Dermis microvascular lymphatic vessel endothelial cell (primary cell): ENCODE results near the gene MALAT1. TPM values are rescaled to one million over a fixed set of nuclear protein-coding genes. Genes with fewer than 3 reads are reported as not detected.

Source experiments
- DNase-seq, 2 donors: peaks; one replicate each; pipeline versions ENCODE4 v3.0.0 to v3.0.0-alpha.2; 2010; ENCODE audit warnings: low read depth in 2 of 2
- total RNA-seq: library from RNA; depleted of rRNA; stranded (reverse); fragments of >200 nt; gene quantifications from 2 replicates; pipeline ENCODE4 v1.2.1, GENCODE V29; 2014

The MALAT1 gene
- total RNA-seq, 1 donor from 2014 or later, result 1,844 TPM

DNA sequence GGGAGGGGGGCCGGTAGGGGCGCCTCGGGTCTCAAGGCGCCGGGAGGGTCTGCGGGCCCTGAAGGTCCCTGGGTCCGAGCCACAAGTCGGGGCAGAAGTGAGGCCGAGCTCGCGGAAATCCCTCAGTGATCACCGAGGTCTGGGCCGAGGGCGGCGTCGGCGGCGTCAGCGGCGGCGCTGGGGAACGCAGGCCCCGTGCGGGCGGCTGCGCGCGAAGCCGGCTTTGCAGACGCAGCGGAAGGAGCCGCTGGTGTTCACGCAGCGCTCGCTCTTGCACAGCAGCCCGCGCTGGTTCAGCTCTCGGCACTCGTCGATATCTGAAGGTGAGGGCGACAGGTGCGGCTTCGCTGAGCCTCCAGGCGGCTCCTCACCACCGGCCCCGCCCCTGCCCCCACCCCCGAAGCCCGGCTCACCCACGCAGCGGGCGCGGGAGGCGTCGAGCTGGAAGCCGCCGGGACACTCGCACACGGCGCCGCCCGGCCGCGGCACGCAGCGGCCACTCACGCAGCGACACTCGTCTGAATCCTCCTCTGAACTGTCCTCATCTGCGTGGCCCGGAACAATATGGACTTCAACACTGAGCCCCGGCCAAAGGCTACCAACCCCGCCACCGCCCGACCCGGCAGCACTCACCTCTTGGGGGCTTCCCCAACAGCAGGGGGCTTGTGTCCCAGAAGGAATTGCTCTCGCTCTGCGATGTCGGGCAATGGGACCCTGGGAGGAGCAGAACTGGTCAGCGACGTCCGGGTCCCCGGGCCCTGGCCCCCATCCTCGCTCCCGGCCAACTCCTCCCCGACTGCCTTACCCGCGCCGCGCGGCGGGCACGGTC lies 40.3 kb downstream of the MALAT1 start:
- no peak for DNase-seq

DNA sequence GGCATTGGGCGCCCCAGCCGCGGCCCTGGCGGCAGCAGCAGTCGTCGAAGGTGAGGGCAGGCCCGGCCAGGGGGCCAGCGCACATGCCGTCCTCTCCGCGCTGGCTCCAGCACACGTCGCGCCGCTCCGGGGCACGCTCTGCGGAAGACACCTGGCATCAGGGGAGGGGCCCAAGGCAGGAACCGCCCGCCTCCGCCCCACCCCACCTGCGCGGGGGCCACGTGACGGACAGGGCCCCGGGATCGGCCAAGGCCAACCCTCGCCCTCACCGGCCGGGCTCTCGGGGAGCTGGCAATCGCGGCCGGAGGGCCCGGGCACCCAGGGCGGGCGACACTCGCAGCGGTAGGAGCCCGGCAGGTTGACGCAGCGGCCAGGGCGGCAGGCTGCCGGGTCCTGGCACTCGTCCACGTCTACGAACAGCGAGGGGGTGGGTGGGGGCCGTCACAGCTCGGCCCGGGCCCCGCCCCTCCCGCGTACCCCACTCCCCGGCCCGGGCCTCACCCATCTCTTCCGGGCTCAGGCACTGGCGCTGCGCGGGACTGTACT lies 41.0 kb downstream of the MALAT1 start:
- DNase-seq, result peak in 1 of 2 donors; percentile 16

DNA sequence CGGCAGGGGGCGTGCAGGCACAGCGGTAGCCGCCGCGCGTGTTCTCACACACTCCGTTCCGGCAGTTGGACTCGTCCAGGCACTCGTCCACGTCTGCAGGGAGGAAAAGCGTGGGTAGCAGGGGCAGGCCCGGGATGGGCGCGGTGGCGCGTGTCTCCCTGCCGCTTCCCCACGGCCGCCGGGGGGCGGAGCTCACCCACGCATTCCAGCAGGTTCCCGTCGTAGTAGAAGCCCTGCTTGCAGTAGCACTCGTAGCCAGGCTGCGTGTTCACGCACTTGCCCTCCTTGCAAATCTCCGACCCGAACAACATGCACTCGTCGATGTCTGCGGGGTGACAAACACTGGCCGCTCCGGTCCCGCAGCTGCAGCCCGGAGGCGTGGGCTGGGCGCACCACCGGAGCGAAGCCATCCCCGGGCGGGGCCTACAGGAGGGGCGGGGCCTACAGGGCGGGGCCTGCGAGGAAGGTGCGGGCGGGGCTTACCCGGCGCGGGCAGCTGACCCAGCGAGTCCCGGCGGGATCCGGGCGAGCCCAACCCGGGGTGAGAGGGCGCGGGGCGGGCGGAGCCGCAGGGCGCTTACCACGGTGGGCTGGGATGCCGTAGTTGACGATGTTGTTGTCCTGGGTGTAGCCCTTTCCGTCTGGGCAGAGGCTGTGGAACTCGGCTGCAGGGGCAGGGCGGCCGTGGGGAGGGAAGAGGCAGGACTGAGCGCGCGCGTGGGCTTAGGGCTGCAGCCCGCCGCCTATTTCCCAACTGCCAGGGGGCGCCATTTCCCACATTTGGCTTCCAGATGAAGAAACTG lies 41.6 kb downstream of the MALAT1 start:
- peak; percentile 62 to 89 for DNase-seq

- no peak for DNase-seq
Measured at GRCh38 chr11:65541093-65541982, 42.5 kb downstream of the MALAT1 start.

DNA sequence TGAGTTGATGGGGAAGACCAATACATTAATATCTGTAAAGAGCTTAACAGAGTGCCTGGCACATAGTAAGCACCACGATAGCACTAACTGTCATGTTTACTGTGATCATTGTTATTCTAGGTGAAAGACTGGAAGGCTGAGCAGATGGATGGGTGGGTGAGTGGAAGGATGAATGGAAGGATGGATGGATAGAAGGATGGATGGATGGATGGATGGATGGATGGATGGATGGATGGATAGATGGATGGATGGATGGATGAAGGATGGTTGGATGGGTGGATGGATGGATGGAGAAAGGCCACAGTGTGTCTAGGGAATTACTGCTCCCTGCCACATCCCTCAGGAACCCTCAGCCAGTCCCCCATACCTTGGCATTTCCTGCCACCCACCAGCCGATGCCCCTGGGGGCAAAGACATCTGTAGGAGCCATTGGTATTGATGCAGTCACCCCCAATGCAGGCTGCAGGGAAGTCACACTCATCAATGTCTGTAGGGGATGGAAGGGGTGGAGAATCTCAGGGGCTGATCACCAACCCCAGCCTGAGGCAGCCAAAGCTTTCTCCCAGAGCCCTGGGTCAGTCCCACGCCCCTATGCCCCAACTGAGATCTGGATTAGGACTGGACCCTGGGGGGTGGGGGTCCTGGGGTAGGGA lies 44.0 kb downstream of the MALAT1 start:
- no peak for DNase-seq

GRCh38 chr11:65545853-65546216 lies 47.0 kb downstream of the MALAT1 start:
- no peak for DNase-seq

DNA sequence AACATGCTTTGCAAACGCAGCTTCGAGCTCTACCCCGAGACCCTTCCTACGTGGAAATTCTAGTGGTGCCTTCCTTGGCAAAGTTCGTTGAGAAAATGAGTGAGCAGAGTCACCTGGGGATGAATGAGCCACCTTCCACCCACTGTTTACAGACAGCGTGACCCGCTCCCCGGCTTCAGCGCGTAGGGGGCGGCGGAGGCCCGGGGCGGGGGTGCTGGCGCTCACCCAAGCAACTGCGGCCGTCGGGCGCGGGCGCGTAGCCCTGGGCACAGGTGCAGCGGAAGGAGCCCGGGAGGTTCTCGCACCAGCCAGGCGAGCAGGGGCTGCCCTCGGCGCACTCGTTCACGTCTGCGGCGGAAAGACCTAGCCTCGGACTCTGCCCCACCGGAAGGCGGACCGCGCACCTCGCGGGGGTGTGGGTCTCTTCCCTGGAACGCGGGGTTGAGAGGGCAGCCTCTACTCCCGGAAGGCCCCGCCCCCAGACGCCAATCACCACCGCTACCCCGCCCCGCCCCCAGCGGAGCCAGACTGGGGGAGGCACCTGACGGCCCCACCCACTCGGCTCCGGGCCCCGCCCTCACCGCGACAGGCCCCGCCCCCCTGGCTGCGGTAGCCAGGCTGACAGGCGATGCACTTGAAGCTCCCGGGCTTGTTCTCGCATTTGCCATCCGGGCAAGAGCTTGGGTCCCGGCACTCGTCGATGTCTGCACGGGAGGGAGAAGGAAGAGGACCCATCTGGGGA lies 47.5 kb downstream of the MALAT1 start:
- DNase-seq, result peak; percentile 36 to 70

- DNase-seq, result no peak
Measured at GRCh38 chr11:65547446-65548125, 48.7 kb downstream of the MALAT1 start.

DNA sequence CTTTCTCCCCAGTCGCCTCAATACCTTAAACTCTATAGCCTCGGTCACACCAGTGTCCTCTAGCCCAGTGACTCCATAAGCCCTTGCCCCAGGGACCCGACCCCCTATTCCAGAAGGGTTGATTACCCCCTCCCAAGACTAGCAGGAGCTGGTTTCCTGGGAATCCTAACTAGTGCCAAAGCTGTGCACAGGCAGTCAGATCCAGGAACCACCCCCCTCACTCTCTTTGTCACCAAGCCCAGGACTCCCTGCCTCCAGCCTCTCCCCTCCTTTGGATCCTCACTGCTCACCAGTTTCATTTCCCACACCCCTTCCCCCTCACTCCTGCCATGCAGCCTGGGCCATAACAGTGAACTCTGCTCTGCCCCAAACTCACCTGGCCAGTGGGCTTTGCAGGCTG lies 49.5 kb downstream of the MALAT1 start:
- no peak for DNase-seq

DNA sequence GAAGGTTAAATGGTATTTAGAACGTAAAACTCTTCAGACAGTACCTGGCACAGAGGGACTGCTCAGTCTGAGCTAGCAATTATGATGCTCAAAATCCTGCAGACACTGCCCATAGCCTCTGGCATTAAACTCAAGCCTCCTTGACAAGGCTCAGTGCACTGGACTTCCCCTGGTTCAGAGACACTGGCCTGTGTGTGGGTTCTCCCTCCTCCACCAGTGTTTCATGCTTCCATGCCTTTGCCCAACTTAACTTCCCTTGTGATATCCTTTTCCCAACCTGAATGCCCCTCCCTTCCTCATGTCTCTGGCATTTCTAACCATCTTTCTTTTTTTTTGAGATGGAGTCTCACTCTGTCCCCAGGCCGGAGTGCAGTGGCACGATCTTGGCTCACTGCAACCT lies 50.3 kb downstream of the MALAT1 start:
- DNase-seq, result no peak

- DNase-seq, result peak in 1 of 2 donors; percentile 58
Measured at GRCh38 chr11:65551572-65552387, 52.9 kb downstream of the MALAT1 start.

DNA sequence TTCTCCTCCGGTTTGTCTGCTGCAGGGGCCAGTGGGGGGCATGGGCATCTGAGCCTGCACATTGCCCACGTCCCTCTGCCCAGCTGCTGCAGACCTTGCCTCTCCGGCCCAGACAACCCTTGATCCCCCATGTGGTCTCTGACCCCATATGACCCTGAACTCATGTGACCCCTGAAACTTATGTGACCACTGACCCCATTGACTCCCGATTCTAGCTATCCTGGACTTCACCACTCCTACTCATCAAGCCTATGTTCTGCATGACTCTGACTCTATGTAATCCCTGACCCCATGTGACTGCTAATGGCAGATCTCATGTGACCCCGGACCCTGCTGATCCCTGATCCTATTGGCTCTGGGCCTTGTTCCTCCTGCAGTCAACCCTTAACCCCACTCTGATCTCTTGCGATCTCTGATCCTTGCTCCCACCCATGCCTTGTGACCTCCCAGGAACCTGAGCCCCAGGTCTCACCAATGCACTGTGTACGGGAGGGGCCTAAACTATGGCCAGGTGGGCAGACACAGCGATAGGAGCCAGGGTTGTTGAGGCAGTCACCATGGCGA lies 53.6 kb downstream of the MALAT1 start:
- no peak for DNase-seq

DNA sequence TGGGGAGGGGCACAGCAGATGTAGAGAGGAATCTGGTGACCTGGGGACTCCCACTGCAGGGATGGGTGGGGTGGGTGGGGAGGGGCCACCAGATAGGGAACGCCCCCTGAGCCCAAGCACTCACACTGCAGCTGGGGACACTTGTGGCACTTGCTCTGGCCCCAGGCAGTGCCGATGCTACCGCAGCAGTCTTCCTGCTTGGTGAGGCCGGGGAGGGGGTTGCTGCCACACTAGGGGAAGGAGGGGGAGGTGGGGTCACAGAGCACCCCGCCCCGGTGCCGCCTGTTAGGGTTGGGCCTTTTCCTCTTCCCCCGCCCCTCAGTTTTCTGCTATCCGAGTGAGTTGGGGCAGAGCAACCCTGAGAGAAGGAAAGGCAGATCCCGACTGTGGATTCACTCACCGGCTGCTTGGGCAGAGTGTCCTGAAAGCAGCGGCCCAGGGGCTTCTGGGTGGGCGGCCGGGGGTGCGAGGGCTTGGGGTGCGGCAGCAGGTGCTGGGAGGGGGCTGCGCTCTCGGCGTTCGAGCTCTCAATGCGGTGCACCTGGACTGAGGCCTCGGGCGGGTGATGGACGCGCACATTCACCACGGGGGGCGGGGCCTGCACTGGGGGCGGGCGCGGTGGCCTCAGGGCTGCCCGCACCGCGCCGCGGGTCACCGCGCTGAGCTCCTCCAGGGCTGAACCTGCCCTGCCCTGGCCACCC lies 54.6 kb downstream of the MALAT1 start:
- no peak for DNase-seq

DNA sequence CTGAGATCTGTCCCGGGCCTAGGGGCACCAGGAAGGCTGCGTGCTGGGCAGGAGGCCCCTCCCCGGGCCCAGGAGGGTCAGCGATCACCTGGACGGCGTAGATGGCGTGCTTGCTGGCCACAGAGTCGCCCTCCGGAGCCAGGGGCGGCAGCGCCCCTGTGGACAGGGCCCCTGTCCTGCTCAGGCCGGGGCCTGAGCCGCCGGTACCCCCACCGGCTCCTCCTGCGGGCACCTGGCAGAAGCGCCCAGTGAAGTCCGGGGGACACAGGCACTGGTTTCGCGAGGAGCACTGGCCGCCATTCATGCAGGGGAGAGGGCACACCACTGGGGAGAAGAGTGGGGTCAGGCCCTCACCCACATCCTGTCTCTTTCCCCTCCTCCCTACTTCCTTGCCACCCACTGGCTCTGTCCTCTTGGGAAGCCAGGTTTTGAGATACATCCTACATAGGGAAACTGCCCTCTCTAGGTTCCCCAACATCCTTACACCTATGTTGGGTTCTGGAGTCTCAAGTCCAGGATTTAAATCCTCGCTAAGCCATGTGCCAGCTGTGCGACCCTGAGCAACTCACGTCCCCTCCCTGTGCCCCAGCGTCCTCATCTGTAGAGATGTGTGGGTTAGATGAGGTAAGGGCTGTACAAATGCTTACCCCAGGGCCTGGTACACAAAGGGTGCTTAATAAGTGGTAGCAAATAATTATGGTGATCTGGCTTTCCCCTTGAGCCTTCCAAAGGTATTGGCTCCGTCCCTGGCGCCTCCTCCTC lies 55.4 kb downstream of the MALAT1 start:
- DNase-seq, result no peak

DNA sequence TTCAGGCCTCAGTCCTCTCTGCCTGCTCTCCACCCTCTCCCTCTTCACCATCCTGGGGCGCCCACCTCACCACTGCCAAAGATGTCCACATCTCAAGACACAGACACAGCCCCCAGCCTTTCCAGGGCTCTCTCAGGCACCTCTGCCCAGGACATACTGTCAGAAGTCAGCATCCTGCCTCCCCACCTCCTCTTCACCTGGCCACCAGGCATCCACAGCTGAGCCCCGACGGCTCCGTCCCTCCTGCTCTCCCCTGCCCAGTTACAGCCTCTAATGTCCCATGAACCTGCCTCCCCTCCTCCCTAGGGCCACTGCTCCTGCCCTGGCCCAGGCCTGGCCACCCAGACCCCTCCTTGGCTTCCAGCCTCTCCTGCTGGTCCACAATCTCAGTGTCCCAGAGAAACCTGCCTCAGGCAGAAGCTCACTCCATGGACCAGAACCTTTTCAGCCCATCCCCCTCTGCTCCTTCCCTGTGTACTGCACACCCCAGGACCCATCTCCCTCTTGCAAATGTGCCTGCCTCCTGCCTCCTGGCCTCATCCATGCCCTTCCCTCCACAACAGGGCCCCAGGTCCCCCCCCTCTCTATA lies 56.1 kb downstream of the MALAT1 start:
- no peak for DNase-seq

- peak; percentile 54 to 82 for DNase-seq
Measured at GRCh38 chr11:65555693-65556231, 56.9 kb downstream of the MALAT1 start.
